ENCODE results near the gene TPMT. TPM values are rescaled to one million over a fixed set of nuclear protein-coding genes. Genes with fewer than 3 reads are reported as not detected.

TPMT gene
- total RNA-seq, 4 donors from 2014 or later: 6.3 to 9.6 (median 8.4) TPM

- no peak for DNase-seq (ENCODE audit: extremely low spot score)
- TF ChIP-seq POLR2A (IDR thresholded peaks at IDR 0.05; ENCODE audit: low read depth): no peak
- TF ChIP-seq EP300 (IDR thresholded peaks at IDR 0.05): no peak
- no peak for TF ChIP-seq CTCF (IDR thresholded peaks at IDR 0.05)
- TF ChIP-seq POLR2AphosphoS5 (IDR thresholded peaks at IDR 0.05): no peak
- Histone ChIP-seq H3K27ac (replicated peaks in 1 of 4) (no peak overlapping the region), H3K9me3 (no peaks in the 10 kb centered on the region), H3K36me3 (peaks cover 11 to 89% (median 57%) of the 10 kb centered on the region in 4 donors), H3K4me3 (no peak overlapping the region), H3K4me1 (no peaks in the 10 kb centered on the region), H3K27me3 (no peaks in the 10 kb centered on the region)
- intact Hi-C loops (cut with DNase I): no loop called here
- 95% methylated on average over 10 of the region's 10 CpGs for WGBS
These were observed 18.6 kb downstream of the TPMT start for GRCh38 chr6:18136260-18136659.

- no peak overlapping the region for H3K4me3 ChIP-seq
- no peaks in the 10 kb centered on the region for H3K27me3 ChIP-seq
- no peaks in the 10 kb centered on the region for H3K4me1 ChIP-seq
- WGBS: 100% methylated on average over 2 of the region's 2 CpGs
- H3K9me3 ChIP-seq: no peaks in the 10 kb centered on the region
- no peak overlapping the region for H3K27ac ChIP-seq (replicated peaks in 1 of 4)
- peaks cover 17 to 87% (median 56%) of the 10 kb centered on the region in 4 donors for H3K36me3 ChIP-seq
- DNase-seq (ENCODE audit: extremely low spot score): no peak
- intact Hi-C loops (cut with DNase I): no loop called here
- no peak for TF ChIP-seq POLR2A (IDR thresholded peaks at IDR 0.05; ENCODE audit: low read depth)
- TF ChIP-seq EP300 (IDR thresholded peaks at IDR 0.05): no peak
- TF ChIP-seq CTCF (IDR thresholded peaks at IDR 0.05): no peak
- TF ChIP-seq POLR2AphosphoS5 (IDR thresholded peaks at IDR 0.05): no peak
These were observed 19.7 kb downstream of the TPMT start for GRCh38 chr6:18135171-18135570.

GRCh38 chr6:18132346-18132745 lies 22.5 kb downstream of the TPMT start:
- no peak overlapping the region for H3K4me3 ChIP-seq
- no peak overlapping the region for H3K27ac ChIP-seq (replicated peaks in 1 of 4)
- H3K36me3 ChIP-seq: peaks cover 11 to 73% (median 51%) of the 10 kb centered on the region in 4 donors
- no peaks in the 10 kb centered on the region for H3K4me1 ChIP-seq
- DNase-seq (ENCODE audit: extremely low spot score): no peak
- H3K9me3 ChIP-seq: no peaks in the 10 kb centered on the region
- 100% methylated on average over 3 of the region's 3 CpGs for WGBS
- TF ChIP-seq POLR2A (IDR thresholded peaks at IDR 0.05; ENCODE audit: low read depth) (no peak), CTCF (IDR thresholded peaks at IDR 0.05) (no peak), POLR2AphosphoS5 (IDR thresholded peaks at IDR 0.05) (no peak), EP300 (IDR thresholded peaks at IDR 0.05) (no peak)
- intact Hi-C loops (cut with DNase I): no loop called here
- H3K27me3 ChIP-seq: no peaks in the 10 kb centered on the region

GRCh38 chr6:18126121-18126520 lies 28.8 kb downstream of the TPMT start:
- no peak for TF ChIP-seq CTCF (IDR thresholded peaks at IDR 0.05)
- TF ChIP-seq POLR2A (IDR thresholded peaks at IDR 0.05; ENCODE audit: low read depth): no peak
- TF ChIP-seq EP300 (IDR thresholded peaks at IDR 0.05): no peak
- no peak for TF ChIP-seq POLR2AphosphoS5 (IDR thresholded peaks at IDR 0.05)
- H3K4me3 ChIP-seq: no peak overlapping the region
- no peaks in the 10 kb centered on the region for H3K9me3 ChIP-seq
- intact Hi-C loops (cut with DNase I): no loop called here
- no peak overlapping the region for H3K27ac ChIP-seq (replicated peaks in 1 of 4)
- DNase-seq (ENCODE audit: extremely low spot score): no peak
- peaks cover 5 to 23% (median 10%) of the 10 kb centered on the region in 4 donors for H3K36me3 ChIP-seq
- peaks cover 11 to 21% (median 16%) of the 10 kb centered on the region in 4 donors for H3K4me1 ChIP-seq
- H3K27me3 ChIP-seq: no peaks in the 10 kb centered on the region
- 56% methylated on average over 5 of the region's 5 CpGs for WGBS

Measured in esophagus muscularis mucosa (tissue), 4 donors.